ENCODE data around the gene TIPARP.
"Not testable (repeated sequence)": the region's sequence is repeated elsewhere in the genome, so short reads cannot be mapped to it uniquely, and the experiment has no call there.

Gene TIPARP

DNA sequence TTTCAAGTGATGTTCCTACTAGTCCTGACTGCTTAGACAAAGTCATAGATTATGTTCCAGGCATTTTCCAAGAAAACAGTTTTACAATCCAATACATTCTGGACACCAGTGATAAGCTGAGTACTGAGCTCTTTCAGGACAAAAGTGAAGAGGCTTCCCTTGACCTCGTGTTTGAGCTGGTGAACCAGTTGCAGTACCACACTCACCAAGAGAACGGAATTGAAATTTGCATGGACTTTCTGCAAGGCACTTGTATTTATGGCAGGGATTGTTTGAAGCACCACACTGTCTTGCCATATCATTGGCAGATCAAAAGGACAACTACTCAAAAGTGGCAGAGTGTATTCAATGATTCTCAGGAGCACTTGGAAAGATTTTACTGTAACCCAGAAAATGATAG, 3.8 kb downstream of the TIPARP start:
- DNase-seq, result no peak

DNA sequence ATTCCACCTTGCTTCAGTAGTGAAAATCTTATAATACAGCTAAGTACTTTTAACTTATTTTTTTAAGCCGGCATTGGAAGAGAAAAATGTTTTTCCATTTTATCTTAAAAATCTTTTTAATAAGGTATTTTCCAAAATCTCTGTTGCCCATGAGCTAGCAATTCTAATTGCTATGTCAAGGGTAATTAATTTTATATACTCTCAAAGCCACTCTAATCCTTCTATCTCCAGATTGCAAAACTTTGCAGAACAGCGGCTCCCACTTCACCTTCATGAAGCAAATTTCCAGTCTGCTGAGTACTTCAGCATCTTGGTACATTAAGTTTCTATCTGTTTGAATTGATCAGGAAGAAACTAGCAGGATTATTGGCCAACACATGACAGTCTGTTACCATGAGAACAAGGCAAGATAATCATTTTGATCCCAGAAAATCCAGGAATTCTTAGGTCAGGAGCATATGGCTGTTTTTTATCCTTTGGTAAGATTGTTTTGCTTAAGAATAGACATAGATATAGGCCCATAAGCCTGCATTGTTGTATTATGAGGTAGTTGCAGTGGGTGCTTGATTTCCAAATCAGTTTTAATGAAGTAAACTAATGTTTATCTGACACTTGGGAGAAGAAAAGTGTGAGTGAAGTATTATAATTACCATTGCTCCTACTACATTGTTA, 6.0 kb downstream of the TIPARP start:
- DNase-seq, result no peak

DNA sequence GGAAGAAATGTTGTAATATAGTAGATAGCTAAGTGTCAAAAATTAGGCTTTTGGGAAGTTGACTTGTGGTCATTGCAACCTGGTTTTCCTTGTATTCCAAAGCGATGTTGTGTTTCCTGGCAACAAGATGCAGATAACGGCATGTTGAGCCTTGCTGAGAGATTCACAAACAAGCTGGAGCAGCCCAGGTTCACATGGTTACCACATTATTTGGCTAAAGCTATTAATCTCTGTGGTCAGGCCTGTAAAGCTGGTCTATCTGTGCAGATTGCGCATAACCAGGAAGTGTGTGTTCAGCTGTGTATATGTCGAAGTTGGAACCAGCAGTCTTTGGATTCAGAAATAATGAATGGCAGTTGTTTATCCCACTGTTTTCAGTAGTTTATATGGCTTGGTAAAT, 6.6 kb downstream of the TIPARP start:
- DNase-seq, result peak; percentile 85

DNA sequence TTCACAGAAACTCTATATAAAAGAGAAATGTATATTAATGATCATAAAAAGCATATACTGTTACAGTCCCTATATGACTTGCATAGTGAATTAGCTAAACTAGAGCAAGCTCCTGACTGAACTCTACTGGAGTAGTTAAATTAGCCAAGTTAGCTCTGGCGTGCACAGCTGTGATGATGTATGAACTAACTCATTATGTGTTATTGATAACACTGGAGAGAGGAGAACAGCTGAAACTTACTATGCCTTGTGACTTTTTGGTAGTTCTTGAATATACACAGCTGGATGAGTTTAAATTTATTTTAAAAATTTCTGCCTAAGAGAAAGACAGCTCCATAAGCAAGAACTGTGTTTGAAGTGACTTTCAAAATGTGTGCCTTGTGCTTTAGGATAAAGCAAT, 8.1 kb downstream of the TIPARP start:
- DNase-seq, result no peak

DNA sequence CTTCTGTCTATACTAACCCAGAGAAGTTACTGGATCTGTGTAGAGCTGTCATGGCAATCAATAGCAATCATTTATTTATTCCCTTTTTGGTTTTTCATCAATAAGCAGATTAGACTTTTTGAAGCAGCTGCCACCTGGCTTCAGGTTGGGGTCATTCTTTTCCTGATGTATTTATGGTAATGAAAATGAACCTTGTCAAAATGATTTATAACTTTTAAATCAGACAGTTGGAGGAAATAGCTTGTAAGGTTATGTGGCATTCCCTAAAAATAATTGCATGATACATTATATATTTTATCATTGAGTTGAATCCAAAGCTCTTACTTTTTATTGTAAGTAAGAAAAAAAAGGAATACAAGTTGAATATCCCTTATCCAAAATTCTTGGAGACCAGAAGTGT, 8.6 kb downstream of the TIPARP start:
- no peak for DNase-seq

DNA sequence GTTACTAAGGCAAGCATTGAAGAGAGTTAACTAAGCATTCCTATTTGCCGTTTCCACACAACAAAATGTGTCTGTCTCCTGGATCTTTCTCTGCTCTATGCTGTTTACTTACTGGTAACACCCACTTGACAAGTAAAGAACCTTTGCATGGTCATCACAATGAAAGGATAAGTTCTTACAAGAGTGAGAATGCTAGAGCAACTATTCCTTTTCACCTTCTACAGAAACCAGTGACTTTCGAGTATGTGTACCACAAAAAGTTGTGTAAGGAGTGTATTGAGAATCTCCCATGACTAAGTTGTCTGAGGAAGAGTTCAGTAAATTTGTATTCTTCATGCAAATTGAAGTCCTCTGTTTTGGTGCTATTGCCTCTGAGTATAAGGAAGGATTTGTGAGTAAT, 10.8 kb downstream of the TIPARP start:
- no peak for DNase-seq

DNA sequence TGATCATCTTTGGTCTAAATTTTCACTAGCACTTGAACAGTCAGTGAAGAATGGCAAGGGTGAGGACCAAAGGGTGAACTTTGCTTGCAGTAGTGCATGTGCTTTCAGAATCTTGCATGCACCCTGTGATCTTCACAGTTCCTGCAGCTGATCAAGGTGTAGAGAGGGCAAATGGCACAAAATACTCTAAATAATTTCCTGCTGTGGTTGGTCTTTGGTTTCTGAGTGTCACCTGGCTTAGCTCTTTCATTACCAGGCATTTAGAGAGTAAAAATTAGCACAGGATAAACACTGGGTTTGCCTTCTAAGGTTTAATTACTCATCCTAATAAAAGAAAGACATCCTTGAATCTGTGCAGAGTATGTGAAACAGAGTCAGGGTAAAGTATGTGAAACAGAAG, 11.4 kb downstream of the TIPARP start:
- DNase-seq, result no peak

DNA sequence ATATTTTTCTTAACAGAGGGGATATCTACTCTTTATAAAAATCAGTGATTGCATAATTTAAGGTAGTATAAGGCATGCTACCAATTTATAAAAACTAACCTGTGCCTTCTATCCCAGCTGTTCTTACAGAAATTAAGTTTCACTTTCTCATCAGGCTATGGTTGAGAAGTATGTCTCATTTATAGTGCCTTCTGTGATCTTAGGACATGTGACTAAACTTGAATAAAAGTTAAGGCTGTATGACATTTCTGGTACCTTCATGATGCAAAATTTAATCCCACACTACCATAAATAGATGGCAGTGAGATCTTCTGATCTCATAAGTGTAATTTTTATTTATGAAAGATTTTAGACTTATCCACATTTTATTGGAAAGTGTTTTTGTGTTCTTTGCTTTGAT, 12.6 kb downstream of the TIPARP start:
- DNase-seq, result no peak

DNA sequence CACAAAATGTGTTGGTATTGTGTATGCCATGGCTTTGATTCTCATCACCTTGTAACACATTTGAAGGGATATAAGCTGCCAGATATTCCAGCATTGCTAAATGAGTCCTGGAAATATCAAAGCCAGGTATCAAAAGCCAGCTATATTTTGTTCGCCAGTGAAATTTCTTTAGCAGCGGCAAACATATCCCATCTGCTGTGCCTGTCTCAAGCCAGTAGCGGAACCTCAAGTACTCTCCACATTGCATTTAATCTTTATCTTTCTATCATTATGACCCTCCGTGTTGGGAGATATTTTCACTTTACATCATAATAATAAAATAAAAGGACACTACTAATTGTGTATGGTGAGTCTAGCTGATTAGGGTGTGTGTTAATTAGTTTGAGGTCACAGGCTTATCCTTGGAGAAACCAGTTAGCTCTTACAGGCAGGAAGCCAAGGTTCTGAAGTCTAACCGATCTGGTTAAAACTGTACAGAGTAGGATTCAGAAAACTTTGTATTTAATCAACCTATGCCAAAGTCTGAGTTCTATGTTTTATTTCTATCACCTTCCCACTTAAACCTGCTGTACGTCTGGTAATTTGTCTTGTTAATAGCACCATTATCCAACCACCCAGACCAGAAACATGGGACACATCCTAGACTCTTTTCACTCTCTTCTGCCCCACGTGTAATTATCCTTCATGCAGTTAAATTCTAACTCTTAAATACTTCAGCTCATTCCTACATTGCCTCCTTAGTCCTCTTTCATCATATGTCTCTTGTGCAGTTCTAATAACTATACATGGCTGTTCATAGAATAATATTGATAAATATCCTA, 14.5 kb downstream of the TIPARP start:
- DNase-seq, result no peak

DNA sequence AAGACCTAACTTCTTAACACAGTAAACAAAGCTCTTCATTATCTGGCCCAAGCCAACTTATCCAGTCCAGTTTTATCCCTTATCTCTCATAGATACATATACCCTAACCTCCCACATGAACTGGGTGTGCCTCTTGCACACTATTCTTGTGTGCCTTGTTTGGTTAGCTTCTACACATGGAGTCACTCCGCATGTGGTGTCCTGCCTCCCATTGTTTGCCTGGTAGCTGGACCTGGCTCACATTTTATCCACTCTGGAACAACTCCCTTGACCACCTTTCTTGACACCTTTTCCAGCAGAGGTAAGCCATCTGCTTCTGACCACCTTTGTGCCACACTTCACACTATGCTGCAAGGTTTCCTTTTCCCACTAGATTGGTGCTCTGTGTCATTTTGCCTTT, 15.2 kb downstream of the TIPARP start:
- DNase-seq, result no peak

DNA sequence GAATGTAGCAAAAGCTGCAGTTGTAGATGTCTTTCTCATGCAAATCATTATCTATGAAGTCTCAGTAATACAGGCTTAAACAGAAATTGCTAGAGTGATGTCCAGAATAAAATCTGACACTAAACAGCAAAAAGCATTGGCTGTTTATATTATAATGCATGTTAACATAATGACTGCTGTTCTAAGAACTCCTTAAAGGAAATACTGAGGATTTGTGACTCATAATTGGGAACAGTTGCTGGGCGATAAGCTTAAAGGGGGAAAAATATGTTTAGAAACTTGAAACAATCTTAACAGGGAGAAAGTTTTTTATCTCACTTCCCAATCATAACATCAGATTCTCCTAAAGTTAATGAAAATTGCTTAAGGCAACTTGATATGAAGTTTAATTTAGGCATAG, 17.5 kb downstream of the TIPARP start:
- no peak for DNase-seq

DNA sequence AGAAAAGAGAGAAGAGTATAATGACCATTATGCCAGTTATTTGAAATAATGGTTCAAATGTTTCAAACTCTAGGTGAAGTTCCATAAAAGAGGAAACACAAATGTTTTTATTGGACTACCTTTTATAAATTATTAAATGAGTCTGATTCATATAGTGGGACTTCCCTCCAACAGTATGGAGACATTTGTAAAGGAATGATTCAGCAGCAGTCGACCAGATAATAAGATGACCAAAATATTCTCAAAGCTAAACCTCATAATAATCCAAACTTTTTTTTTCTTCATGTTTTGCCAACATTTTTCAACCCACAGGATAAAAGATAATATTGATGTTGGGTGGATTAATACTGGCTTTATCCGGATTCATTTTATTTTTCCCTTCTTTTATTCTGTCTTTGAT, 18.8 kb downstream of the TIPARP start:
- DNase-seq, result no peak

DNA sequence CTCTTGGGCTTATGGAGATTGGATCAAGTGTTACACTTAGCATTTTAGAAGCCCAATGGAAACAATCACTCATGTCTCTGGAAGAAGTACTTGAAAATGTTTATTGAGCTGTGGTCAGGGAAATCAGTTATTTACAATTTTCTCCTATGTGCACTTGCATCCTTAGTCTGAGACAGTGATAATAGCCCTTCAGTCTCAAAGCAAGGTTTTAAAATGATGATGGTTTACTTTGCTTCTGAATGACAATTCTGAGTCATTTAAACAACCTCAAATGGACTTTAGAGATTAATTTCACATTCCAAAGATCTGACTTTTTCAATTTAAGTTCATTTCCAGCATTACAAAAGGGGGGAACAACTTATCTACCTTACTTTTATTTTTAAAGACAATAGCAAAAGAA, 20.1 kb downstream of the TIPARP start:
- DNase-seq, result no peak

DNA sequence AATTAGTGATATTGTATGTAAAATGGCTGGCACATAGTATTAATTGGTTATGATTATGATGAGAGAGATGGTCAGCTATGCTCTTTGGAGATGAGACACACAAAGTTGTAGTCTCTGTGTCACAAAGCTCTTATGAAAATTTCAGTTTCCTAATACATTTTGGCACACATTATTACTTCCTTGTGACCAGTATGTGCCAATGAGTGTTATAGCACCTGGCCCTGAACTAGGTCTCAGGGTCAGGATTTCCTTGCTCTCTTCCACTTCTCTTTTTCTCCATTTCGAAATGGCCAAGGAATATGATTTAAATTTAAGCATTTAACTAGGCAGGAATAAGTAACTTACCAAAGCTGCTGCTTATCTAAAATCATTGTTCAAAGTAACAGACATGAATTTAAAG, 28.0 kb downstream of the TIPARP start:
- DNase-seq, result no peak

DNA sequence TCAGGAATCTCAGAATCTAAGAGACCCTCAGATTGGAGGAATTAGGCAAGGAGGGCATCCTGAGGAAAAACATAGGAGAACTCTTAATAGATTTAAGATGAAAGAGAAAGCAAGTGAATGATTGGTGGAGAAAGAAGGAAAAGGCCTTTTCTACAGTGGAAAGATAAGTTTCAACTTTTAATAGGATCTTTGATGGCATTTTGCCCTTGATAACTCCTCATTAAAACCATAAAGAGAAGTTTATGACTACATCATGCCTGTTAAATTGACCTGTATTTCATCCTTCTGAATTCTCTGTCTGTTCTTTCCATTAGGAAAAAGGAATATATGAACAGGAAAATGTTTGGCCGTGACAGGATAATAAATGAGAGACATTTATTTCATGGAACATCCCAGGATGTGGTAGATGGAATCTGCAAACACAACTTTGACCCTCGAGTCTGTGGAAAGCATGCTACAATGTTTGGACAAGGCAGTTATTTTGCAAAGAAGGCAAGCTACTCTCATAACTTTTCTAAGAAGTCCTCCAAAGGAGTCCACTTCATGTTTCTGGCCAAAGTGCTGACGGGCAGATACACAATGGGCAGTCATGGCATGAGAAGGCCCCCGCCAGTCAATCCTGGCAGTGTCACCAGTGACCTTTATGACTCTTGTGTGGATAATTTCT, 30.1 kb downstream of the TIPARP start:
- DNase-seq, result no peak

DNA sequence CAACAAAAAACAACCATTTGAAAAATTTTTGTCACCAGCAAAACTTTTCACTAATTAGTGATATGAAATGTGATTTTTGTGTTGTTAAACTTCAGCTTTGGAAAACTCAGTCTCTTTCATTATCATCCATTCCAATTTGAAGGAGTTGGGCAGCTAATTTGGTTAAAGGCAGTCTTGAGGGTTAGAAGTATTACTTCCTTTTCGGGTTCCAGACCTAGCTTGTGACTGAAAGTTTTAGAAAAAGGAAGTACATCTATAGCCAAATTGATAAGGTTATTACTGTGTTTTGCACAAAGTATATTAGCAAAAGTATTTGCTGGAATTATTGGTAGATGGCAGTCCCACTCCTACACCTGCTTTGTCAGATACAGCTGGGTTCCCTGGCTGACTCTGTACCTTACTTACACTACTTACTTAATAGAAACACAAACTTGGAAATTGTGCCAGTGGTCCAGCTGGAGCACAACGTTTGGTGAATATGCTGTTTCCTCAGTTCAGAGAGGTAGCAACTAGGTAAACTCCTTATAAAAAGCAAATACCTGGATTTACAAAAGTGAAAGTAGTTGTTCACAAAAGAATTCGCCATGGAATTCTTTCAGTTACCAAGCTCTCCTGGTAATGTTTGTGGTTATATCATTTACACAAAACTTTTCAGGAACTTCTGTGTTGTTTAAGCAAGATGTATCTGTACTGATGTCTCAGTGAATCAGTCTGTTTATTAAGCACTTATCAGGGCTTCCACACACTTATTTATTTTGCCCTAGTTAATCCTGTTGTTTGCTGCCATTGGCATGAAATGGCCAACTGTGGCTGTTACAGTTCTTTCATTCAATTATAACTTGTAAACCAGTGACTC, 31.6 kb downstream of the TIPARP start:
- no peak for DNase-seq

DNA sequence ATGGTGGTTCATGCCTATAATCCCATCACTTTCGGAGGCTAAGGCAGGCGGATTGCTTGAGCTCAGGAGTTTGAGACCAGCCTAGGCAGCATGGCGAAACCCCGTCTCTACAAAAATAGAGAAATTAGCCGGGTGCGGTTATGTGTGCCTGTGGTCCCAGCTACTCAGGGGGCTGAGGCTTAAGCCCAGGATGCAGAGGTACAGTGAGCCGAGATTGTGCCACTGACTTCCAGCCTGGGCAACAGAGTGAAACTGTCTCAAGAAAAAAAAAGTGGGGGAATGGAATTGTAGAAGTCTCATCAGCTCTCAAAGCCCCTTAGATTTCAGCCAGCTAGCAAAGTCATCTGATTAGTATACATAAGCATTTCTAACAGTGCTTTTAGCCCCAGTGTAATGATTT, 33.2 kb downstream of the TIPARP start:
- no peak for DNase-seq

DNA sequence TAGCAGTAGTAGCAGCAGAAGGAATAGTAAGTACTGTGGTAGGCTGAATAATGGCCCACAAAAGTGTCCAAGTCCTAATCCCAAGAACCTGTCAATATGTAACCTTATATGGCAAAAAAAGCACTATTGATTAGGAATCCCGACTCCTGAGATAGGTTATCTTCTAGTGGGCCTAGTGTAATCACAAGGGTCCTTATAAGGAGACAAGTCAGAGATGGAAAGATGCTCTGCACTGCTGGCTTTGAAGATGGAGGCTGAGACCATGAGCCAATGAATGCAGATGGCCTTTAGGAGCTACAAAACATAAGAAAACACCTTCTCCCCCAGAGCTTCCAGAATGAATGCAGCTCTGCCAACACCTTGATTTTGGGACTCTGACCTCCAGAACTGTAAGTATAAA, 36.0 kb downstream of the TIPARP start:
- no peak for DNase-seq

DNA sequence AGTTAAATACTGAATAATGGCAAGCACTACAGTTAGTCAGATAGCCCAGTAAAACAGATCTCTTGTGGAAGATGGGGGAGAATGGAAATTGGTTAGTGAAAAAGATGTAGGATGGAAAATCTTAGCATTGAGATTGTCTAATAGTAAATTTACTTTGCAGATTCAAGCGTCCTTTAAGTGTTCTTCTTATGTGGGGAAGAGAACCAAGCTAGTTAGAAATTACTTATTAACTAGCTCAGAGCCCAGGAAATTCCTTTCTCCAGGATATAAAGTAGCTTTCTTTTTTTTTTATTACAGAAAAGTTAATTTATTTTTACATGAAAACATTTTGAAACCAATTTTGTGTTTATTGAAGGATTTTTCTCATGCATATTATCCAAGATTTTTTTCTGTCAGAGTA, 36.7 kb downstream of the TIPARP start:
- DNase-seq, result no peak

DNA sequence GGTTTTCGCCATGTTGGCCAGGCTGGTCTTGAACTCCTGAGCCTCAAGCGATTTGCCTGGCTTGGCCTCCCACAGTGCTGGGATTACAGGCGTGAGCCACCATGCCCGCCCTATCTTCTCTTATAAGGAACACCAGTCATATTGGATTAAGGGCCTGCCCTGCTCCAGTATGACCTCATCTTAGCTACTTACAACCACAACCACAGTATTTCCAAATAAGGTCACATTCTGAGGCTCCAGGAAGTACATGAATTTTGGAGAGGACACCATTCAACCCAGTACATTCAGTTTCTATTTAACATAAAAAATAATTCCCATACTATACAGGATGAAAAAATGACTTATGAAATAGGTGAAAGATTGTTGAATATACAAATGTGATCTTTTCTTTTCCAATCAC, 37.6 kb downstream of the TIPARP start:
- not testable (repeated sequence) for DNase-seq

DNA sequence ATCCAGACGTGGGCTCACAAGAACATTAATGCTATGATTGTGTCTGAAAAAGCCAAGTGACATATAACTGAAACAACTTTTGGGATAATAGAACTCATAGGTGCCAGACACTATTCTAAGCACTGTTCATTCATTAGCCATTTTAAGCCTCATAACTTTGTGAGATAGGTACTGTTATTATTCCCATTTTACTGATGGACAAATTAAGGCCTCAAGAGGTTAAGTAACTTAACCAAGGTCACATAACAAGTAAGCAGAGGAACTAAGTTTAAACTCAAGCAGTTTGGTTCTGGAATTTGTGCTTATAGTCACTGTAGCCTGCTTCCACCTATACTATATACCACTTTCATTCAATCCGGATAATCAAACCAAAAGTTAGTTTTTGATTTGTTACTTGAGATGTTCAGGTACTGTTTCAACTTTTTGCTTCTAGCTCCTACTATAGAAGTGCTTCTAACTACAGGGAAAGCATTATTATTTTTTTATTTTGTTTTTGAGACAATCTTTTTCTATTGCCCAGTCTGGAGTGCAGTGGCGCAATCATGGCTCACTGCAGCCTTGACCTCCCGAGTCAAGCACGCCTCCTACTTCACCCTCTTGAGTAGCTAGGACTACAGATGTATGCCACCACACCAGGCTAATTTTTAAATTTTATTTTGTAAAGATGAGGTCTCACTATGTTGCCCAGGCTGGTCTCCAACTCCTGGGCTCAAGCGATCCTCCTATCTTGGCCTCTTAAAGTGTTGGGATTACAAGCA, 41.9 kb downstream of the TIPARP start:
- no peak for DNase-seq

DNA sequence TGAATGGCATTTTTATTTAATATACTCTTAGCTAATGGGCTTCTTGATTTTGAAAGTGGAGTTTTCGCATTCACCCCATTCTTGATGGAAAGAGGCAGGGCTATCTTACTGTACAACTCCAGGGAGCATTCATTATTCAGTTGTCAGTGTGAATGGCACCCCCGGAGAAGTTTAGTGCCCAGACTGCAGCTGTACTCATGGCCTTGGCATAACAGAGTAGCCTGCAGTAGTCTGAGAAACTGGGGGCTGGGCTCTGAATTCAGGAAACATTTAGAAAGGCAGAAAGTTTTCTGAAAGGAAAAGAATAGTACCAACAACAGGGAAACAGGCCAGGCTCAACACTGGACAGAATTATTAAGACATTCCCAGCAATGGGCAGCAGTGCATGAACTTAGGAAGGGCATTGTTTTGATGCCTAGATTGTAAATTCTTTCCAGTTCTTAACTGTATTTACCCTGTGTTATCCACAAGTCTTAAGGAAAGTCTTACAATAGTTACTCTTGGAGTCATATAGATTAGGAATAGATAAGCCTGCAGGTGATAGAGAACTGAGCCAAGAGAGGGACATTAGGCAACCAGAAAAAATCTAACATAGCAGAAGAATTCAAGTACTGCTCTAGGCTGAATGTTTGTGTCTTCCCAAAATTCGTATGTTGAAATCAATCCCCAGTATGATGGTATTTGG, 44.4 kb downstream of the TIPARP start:
- DNase-seq, result no peak
